Ovary (tissue), 3 donors: ENCODE data around the gene FAM229A.

ENCODE experiments used
- CTCF ChIP-seq, 3 donors: fragments of 450-650 bp in 2 of 3; fragments of 200-600 bp in 1 of 3; IDR thresholded peaks; one replicate each; pipeline versions ENCODE4 v1.5.1 to v1.8.0; 2016 to 2022; ENCODE audit warnings: antibody characterized with exemption in 3 of 3, mild to moderate bottlenecking in 1 of 3
- EP300 ChIP-seq: sonication (generic); formaldehyde crosslinking; IDR thresholded peaks from one replicate; pipeline ENCODE4 v1.6.1; 2017; ENCODE audit warnings: antibody characterized with exemption
- POLR2A ChIP-seq: fragments of 450-650 bp; IDR thresholded peaks from one replicate; pipeline ENCODE4 v1.6.1; 2017; ENCODE audit warnings: antibody characterized with exemption, mild to moderate bottlenecking, moderate library complexity
- donor health status: DM: no; HTN: no; CAD: no.

GRCh38 chr1:32365445-32365844 lies 3.2 kb upstream of the FAM229A start:
- TF ChIP-seq EP300 (no peak), CTCF (IDR thresholded peaks at IDR 0.05) (no peak), POLR2A (no peak)
